A673 (cell line): Measurements from ENCODE around the gene NFKBIZ.

Experiments used
- CTCF ChIP-seq: fragments of 300-800, 200-600 bp; sonication (generic); conservative IDR thresholded peaks from 2 replicates; pipeline ENCODE4 v1.5.1; 2017; ENCODE audit warnings: low read depth, mild to moderate bottlenecking, antibody characterized with exemption, low read length, moderate library complexity, mixed read lengths
- EZH2 ChIP-seq: fragments of 200-600 bp; sonication (generic); IDR thresholded peaks from 2 replicates; pipeline ENCODE4 v1.6.1; 2017; ENCODE audit warnings: borderline replicate concordance, low read depth, mild to moderate bottlenecking, mixed read lengths, antibody characterized with exemption, low read length; ENCODE audit not compliant: poor library complexity, severe bottlenecking

- TF ChIP-seq CTCF (no peak), EZH2 (no peak)
Observed at GRCh38 chr3:101802179-101802578, 47.1 kb upstream of the NFKBIZ start.
